Upper lobe of right lung (tissue), 1 donor: ENCODE data around the gene NCF4. TPM values are rescaled to one million over a fixed set of nuclear protein-coding genes. Genes with fewer than 3 reads are reported as not detected.

ENCODE experiments used
- ATAC-seq: fragments of 200-7000 bp; cut with Tn5 transposase; one replicate; pipeline ENCODE4 v1.9.1; 2020; ENCODE audit warnings: mild to moderate bottlenecking, moderate library complexity
- DNase-seq: peaks from one replicate; pipeline ENCODE4 v3.0.0-alpha.2; 2020
- H3K27ac ChIP-seq: fragments of 200-600 bp; one replicate; pipeline ENCODE4 v1.8.0; 2022
- H3K27me3 ChIP-seq: fragments of 200-600 bp; one replicate; pipeline ENCODE4 v1.8.0; 2022; ENCODE audit warnings: mild to moderate bottlenecking
- H3K36me3 ChIP-seq: fragments of 200-600 bp; one replicate; pipeline ENCODE4 v1.8.0; 2022
- H3K4me1 ChIP-seq: fragments of 200-600 bp; one replicate; pipeline ENCODE4 v1.8.0; 2022
- H3K4me3 ChIP-seq: fragments of 200-600 bp; one replicate; pipeline ENCODE4 v1.8.0; 2022; ENCODE audit warnings: mild to moderate bottlenecking
- H3K9me3 ChIP-seq: fragments of 200-600 bp; one replicate; pipeline ENCODE4 v1.8.0; 2022
- CTCF ChIP-seq: fragments of 200-600 bp; IDR thresholded peaks from one replicate; pipeline ENCODE4 v1.8.0; 2022; ENCODE audit warnings: antibody characterized with exemption
- intact Hi-C: fragments of 100-400 bp; cut with DNase I; formaldehyde crosslinking; loops from one replicate; pipeline ENCODE4 v1.11.0; 2022
- total RNA-seq: library from RNA; stranded (reverse); fragmentation: NEBNext Ultra II Directional; extraction: Animal tissue kit (Norgen Biotek cat#: 25700); gene quantifications from one replicate; pipeline ENCODE4 v1.2.1, GENCODE V29; 2021
- donor health status: DM: no; HTN: yes; CAD: no; lungs with severe emphysema.

The NCF4 gene
- total RNA-seq, 1 donor from 2014 or later = 37.0 TPM

DNA sequence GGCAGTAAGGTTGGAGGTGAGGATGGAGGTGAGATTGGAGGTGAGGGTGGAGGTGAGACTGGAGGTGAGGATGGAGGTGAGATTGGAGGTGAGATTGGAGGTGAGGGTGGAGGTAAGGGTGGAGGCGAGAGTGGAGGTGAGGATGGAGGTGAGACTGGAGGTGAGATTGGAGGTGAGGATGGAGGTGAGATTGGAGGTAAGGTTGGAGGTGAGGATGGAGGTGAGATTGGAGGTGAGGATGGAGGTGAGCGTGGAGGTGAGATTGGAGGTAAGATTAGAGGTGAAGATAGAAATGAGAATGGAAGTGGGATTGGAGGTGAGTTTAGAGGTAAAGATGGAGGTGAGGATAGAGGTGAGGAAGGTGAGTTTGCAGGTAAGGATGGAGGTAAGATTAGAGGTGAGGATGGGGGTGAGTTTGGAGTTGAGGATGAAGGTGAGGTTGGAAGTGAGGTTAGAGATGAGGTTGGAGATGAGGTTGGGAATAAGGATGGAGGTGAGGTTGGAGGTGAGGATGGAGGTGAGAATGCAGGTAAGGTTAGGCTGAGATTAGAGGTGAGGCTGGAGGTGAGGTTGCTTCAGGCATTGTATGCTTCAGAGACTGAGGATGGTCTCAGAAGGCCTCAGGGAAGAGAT, 12.2 kb downstream of the NCF4 start:
- Histone ChIP-seq H3K36me3 (no peaks in the 10 kb centered on the region), H3K27me3 (no peaks in the 10 kb centered on the region), H3K4me3 (no peak overlapping the region), H3K27ac (no peak overlapping the region), H3K9me3 (no peaks in the 10 kb centered on the region), H3K4me1 (peaks cover 18% of the 10 kb centered on the region)
- ATAC-seq (no peak), DNase-seq (no peak)
- no peak for TF ChIP-seq CTCF
- intact Hi-C loops = no loop called here

DNA sequence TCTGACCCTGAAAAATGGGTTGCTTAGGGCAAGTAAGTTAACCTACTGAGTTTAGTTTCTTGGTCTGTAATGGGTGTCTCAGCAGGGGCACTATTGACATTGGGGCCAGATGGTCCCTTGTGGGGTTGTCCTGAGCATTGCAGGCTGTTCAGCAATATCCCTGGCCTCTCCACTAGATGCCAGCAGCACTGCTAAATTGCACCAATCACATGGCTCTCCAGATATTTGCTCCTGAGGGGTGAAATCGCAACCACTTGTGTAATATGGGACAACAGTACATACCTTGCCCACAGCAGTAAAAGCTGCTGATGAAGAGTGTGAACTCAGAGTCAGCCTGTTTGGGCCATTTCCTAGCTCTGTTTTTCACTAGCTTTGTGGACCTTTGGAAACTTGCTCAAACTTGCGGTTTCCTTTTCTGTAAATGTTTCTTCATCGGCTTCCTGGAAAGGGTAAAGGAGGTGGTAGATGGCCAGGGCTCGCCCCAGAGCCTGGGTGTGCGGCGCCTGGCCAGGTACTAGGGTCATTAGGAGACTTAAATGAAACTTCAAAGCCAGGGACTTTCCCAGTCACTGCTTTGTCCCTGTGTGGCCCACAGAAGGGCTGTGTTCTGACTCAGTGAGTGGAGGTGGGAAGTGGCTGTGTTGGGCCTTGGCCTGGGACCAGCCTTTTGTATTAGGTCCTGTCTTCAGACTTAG, 13.0 kb downstream of the NCF4 start:
- DNase-seq = peak; percentile 80
- peaks cover 18% of the 10 kb centered on the region for H3K4me1 ChIP-seq
- peak overlapping the region; percentile 71 for H3K27ac ChIP-seq
- peak; percentile 89 for ATAC-seq
- no peaks in the 10 kb centered on the region for H3K9me3 ChIP-seq
- no peak overlapping the region for H3K4me3 ChIP-seq
- intact Hi-C loops = no loop called here
- H3K36me3 ChIP-seq = no peaks in the 10 kb centered on the region
- TF ChIP-seq CTCF = peak; percentile 61
- H3K27me3 ChIP-seq = no peaks in the 10 kb centered on the region

GRCh38 chr22:36874309-36874696, 13.5 kb downstream of the NCF4 start:
- Histone ChIP-seq H3K27me3 (no peaks in the 10 kb centered on the region), H3K9me3 (no peaks in the 10 kb centered on the region), H3K27ac (peak overlapping the region; percentile 71), H3K36me3 (no peaks in the 10 kb centered on the region), H3K4me3 (no peak overlapping the region), H3K4me1 (peaks cover 18% of the 10 kb centered on the region)
- DNase-seq (no peak), ATAC-seq (peak; percentile 42)
- intact Hi-C loops = no loop called here
- no peak for TF ChIP-seq CTCF

GRCh38 chr22:36874736-36875135, 13.9 kb downstream of the NCF4 start:
- ATAC-seq (no peak), DNase-seq (peak; percentile 37)
- peak overlapping the region; percentile 71 for H3K27ac ChIP-seq
- H3K4me1 ChIP-seq = peaks cover 18% of the 10 kb centered on the region
- no peak for TF ChIP-seq CTCF
- H3K27me3 ChIP-seq = no peaks in the 10 kb centered on the region
- no peak overlapping the region for H3K4me3 ChIP-seq
- H3K9me3 ChIP-seq = no peaks in the 10 kb centered on the region
- no peaks in the 10 kb centered on the region for H3K36me3 ChIP-seq
- intact Hi-C loops = no loop called here

GRCh38 chr22:36875741-36876140, 14.9 kb downstream of the NCF4 start:
- no peak overlapping the region for H3K4me3 ChIP-seq
- no peaks in the 10 kb centered on the region for H3K9me3 ChIP-seq
- ATAC-seq (no peak), DNase-seq (no peak)
- no peak overlapping the region for H3K27ac ChIP-seq
- no peaks in the 10 kb centered on the region for H3K27me3 ChIP-seq
- no peaks in the 10 kb centered on the region for H3K36me3 ChIP-seq
- intact Hi-C loops = no loop called here
- peaks cover 18% of the 10 kb centered on the region for H3K4me1 ChIP-seq
- no peak for TF ChIP-seq CTCF
